Measurements from ENCODE around the gene INPP4B. TPM values are rescaled to one million over a fixed set of nuclear protein-coding genes. Genes with fewer than 3 reads are reported as not detected.

Gene INPP4B
- total and polyA plus RNA-seq, 2 of the 4 experiments (the other 2 are of a cell fraction), result 1.8 to 14.0 TPM

GRCh38 chr4:142557239-142557801, 288.8 kb downstream of the INPP4B start:
- no peak overlapping the region for H3K9ac ChIP-seq (ENCODE audit: low read depth, low read length)
- no peak overlapping the region for H2AK9ac ChIP-seq (replicated peaks; ENCODE audit: low read depth, low read length, poor library complexity)
- no peak overlapping the region for H3K4me3 ChIP-seq (ENCODE audit: insufficient read depth, low read depth, low read length)
- no peaks in the 10 kb centered on the region for H4K20me1 ChIP-seq (ENCODE audit: insufficient read depth, low read length)
- H3K4me2 ChIP-seq (ENCODE audit: low read depth, low read length), result no peak overlapping the region
- no peaks in the 10 kb centered on the region for H3K79me1 ChIP-seq (ENCODE audit: low read depth in 1 of 2, low read length in 2 of 2)
- no peaks in the 10 kb centered on the region for H3K27me3 ChIP-seq (ENCODE audit: control insufficient read depth, insufficient read depth, low read length)
- TF ChIP-seq MAZ (IDR thresholded peaks at IDR 0.05; ENCODE audit: borderline replicate concordance, low read depth, low read length) (no peak), CHD1 (IDR thresholded peaks at IDR 0.05; ENCODE audit: low read depth, low read length) (no peak), FOS (IDR thresholded peaks at IDR 0.05; ENCODE audit: low read depth, low read length) (no peak), RCOR1 (IDR thresholded peaks at IDR 0.05; ENCODE audit: insufficient replicate concordance, low read length) (no peak), MAFK (IDR thresholded peaks at IDR 0.05; ENCODE audit: low read depth, low read length) (no peak)
- H2AK5ac ChIP-seq (ENCODE audit: low read depth, low read length), result no peak overlapping the region
- H3K14ac ChIP-seq (replicated peaks; ENCODE audit: low read depth, low read length), result no peak overlapping the region
- no peaks in the 10 kb centered on the region for H3K36me3 ChIP-seq (ENCODE audit: control insufficient read depth, insufficient read depth, low read length)
- H3K18ac ChIP-seq (ENCODE audit: low read depth, low read length), result no peak overlapping the region
- intact Hi-C loops (cut with micrococcal nuclease) (no loop called here), in situ Hi-C loops (cut with MboI; ENCODE audit: low sequenced_read_pairs) (no loop called here), dilution Hi-C loops (cut with HindIII; ENCODE audit: low sequenced_read_pairs, unreplicated experiment) (no loop called here)
- H3K4ac ChIP-seq (ENCODE audit: low read depth, low read length), result no peak overlapping the region
- no peak overlapping the region for H4K5ac ChIP-seq (ENCODE audit: low read depth, low read length)
- H3K9me1 ChIP-seq (ENCODE audit: insufficient read depth, low read length), result no peaks in the 10 kb centered on the region
- no peak overlapping the region for H2BK120ac ChIP-seq (ENCODE audit: low read depth, low read length)
- H2BK15ac ChIP-seq (ENCODE audit: low read depth, low read length), result no peak overlapping the region
- H3K9me3 ChIP-seq (ENCODE audit: control insufficient read depth, insufficient read depth, low read length), result no peaks in the 10 kb centered on the region
- peak overlapping the region; percentile 25 for H4K91ac ChIP-seq (ENCODE audit: insufficient read depth, low read depth, low read length)
- WGBS, 2 experiments (ENCODE audit: extremely low coverage in 2 of 2, insufficient read length in 1 of 2), result no CpG with 5 or more reads among the region's 4 CpGs
- no peak overlapping the region for H2BK20ac ChIP-seq (ENCODE audit: low read depth, low read length)
- H2BK5ac ChIP-seq (ENCODE audit: low read depth, low read length, poor library complexity, severe bottlenecking), result no peak overlapping the region
- CTCF ChIA-PET, result no interaction called here
- H3K27ac ChIP-seq (ENCODE audit: insufficient read depth, low read length), result no peak overlapping the region
- no TSS peak for BruUV-seq (replicated peaks)
- peaks cover 5% of the 10 kb centered on the region for H3K4me1 ChIP-seq (ENCODE audit: control insufficient read depth, insufficient read depth, low read length)
- no peak overlapping the region for H2AFZ ChIP-seq (replicated peaks; ENCODE audit: low read length, poor library complexity)
- no peak overlapping the region for H3K23ac ChIP-seq (ENCODE audit: low read depth, low read length)
- DNase-seq (no peak), ATAC-seq (ENCODE audit: low read depth) (no peak)
- H4K8ac ChIP-seq (ENCODE audit: low read depth in 2 of 2, low read length in 2 of 2), result no peak overlapping the region
- H3K56ac ChIP-seq (ENCODE audit: extremely low read depth, insufficient read depth, low read length), result no peak overlapping the region
- POLR2A ChIA-PET (ENCODE audit: unreplicated experiment), result no interaction called here
